ENCODE results near the gene FSHR. TPM values are rescaled to one million over a fixed set of nuclear protein-coding genes. Genes with fewer than 3 reads are reported as not detected.

FSHR gene
- total RNA-seq, result not detected in 2 replicates

DNA sequence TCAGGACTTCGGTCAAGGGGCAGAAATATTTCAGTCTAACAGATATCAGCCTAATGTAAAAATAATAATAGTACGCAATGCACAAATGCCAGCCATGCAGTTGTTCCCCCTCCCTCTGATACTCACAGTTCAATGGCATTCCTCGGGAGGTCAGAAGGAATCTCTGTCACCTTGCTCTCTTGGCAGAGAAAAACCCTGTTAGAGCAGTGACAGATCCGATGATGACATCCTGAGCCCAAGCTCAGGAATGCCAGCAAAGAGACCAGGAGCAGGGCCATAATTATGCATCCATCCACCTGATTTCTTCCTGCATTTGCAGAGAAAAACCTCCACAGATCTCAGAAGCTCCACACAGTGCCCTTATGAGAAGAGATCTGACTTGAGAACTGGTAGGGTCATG is at the start of gene FSHR:
Gene FSHR, minus strand, starts transcription at position 376 of the 400 bp plus-strand sequence. Its CDS starts 98 bp downstream, at position 278.
- DNase-seq, result no peak

DNA sequence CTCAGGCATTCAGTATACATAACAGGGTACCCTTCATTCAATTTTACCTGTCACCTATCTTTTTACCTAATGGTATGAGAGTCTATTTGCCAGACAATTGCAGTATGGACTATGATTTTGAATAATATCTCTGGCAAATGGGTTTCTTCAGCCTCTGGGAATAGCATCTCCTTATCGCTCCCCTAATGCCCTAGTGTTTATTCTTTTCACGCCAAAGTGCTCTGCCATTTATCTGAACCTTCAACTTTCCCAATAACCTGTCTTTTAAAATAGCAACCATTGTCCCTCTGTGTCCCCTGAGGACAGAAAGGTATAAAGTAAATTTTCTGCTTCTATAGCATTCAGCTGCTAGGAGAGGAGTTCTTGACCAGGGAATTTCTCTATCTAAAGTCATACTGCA is 45.0 kb upstream of the FSHR start:
- no peak for DNase-seq

- no peak for DNase-seq
These were observed 40.4 kb upstream of the FSHR start for GRCh38 chr2:49194701-49195100.

DNA sequence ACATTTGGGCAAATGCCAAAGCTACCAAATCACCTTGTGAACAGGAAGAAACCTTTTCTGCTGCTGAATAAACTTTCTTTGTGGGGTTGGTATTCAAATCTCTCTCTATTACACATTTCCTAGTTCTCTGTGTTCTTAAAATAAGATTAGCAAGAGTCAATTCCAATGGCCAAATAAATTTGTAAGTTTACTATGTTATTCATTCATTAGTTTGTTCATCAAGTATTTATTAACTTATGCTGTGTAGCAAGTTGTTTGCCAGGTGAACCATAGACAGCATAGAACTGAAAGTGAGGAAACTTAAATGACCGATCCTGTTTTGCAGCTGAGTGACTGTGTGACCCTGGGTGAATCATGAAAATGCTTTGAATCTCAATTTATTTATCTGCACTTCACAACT is 37.7 kb upstream of the FSHR start:
- DNase-seq, result no peak

- no peak for DNase-seq
These were observed 35.4 kb upstream of the FSHR start for GRCh38 chr2:49189512-49190225.

- DNase-seq, result no peak
These were observed 31.8 kb upstream of the FSHR start for GRCh38 chr2:49186050-49186648.

DNA sequence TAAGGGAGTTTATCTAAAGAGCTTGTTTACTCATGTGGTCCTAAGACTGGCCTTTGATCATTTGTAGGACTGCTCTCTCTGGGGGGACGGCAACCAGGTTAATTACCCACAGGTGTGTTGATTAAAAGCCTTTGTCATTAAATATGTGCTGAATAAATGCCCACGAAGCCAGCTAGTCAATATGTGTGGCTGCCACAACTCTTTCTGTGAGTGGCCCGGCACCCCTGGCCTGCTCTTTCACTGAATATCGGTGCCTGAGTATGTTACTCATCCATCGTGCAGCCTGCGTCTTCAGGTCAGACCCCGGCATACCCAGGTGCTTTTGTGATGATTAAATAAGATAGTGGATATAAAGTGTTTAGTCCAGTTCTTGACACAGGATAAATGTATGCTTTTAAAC is 24.3 kb upstream of the FSHR start:
- DNase-seq, result no peak

DNA sequence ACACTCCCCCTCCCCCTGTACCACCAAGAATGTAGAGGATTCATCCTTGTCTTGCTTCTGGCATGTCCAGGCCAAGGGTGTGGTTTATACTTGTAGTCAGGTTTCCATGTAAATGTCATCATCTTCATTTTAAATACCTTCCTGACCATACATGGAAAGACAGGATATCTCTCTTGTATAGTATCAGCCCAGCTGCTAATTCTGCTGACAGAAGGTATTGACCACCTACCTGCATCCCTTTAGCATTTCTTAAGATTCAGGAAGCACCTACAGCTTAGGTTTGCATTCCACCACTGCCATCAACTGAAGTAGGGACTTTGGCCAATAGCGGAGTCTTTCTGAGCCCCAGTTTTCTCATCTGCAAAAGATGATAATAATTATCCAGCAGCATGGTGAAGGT is 22.9 kb upstream of the FSHR start:
- no peak for DNase-seq

DNA sequence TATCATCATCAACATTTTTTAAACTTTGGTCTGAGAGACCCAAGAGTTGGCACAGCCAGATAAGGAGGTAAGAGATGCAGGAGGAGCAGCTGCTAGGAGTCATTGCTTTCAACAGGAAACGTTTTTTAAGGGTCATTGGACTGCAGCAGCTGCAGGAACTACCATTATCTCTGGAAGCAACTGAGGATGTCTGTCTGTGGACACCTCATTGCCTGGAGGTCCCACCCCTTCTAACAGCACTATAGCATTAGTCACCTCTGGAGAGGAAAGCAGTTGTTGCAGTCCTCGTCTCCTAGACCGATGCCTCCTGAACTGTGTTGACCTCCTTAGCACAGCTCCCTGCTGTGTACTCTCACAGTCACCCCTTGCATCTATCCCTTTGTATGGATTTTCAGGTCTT is 21.5 kb upstream of the FSHR start:
- DNase-seq, result no peak

- DNase-seq, result no peak
These were observed 20.4 kb upstream of the FSHR start for GRCh38 chr2:49174750-49175149.

GRCh38 chr2:49167131-49167530 is 12.8 kb upstream of the FSHR start:
- DNase-seq, result no peak

DNA sequence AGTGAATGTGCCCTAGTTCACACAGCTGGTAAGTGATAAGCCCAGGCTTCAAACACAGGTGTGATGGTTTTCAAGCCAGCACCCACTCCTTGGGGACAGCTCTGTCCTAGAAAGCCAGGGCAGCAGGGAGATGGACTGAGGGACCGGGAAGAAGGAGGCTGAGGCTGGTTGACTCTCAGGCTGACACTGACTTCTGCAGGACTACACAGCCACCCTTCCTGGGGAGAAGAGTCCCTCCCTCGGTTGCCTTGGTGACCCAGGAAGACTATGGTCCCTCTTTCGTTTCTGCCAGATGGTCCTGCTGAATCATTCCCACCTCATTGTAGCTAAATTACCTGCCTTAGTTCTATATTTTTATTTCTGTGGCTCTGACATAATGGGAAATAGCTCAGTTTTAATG is 11.3 kb upstream of the FSHR start:
- DNase-seq, result no peak

GRCh38 chr2:49164729-49165128 is 10.4 kb upstream of the FSHR start:
- no peak for DNase-seq

GRCh38 chr2:49162151-49162550 is 7.8 kb upstream of the FSHR start:
- no peak for DNase-seq

- DNase-seq, result no peak
These were observed 576 bp upstream of the FSHR start for GRCh38 chr2:49154891-49155290.

GRCh38 chr2:49153252-49153651 is 1.1 kb downstream of the FSHR start:
- no peak for DNase-seq

- no peak for DNase-seq
These were observed 1.5 kb downstream of the FSHR start for GRCh38 chr2:49152824-49153223.

DNA sequence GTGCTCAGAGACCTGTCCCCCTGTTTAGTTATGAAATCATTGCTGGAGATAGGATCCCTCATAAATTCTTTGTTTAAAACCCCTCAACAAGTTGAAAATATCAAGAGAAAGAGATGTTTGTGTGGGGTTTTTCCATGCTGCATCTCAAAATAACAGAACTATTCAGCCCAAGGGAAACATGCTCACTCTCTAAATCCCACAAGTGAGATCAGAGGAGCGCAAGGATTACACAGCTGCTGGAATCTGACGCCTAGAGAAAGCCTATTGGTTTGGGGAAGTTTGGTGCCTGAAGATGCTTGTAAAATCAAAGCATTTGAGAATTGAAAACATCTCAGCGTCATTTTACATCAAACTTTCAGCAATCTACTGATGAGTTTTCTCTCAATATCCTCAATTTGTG is 7.9 kb downstream of the FSHR start:
- DNase-seq, result no peak

DNA sequence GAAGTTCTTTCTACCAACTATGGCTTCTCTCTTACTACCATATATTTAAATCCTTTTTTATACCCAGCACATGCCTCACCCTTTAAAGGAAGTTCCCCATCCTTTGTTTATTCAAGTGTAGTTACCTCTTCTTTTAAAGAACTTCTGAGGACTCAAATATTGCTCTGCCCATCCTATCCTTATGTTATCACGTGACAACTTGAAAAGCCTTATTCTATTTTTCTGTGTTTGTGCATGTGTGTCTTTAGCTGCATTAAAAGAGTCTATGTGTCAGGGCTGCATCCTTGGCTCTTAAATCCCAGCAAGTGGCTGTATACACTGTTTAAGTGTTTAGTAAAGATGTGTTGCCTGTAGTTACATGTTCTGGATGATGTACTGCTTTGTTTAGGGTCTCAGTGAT is 22.5 kb downstream of the FSHR start:
- DNase-seq, result no peak

GRCh38 chr2:49129034-49129433 is 25.3 kb downstream of the FSHR start:
- no peak for DNase-seq

DNA sequence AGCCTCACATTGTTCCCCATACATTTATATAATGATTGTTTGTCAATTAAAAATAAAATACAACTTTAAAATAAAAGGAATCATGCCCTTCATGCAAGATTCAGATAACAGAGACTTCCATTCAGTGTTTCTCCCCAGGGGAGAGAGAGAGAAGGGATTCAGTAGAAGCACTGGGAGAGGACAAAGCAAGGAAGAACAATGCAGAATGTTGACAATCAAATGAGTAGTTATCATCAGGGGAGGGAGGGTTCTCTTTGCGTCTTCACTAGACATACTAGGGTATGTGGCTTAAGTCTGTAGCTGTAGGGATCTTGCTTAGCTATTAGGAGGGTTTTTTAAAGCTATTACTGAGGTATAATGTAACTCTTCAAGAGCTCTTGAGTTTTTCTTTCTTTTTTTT is 30.7 kb downstream of the FSHR start:
- DNase-seq, result no peak

- DNase-seq, result no peak
These were observed 32.2 kb downstream of the FSHR start for GRCh38 chr2:49122107-49122506.

- DNase-seq, result no peak
These were observed 41.3 kb downstream of the FSHR start for GRCh38 chr2:49113046-49113445.

GRCh38 chr2:49111456-49111855 is 42.9 kb downstream of the FSHR start:
- no peak for DNase-seq

- no peak for DNase-seq
These were observed 43.3 kb downstream of the FSHR start for GRCh38 chr2:49111006-49111405.
